ENCODE measurements around the gene POM121C.
"Not testable (repeated sequence)": the region's sequence is repeated elsewhere in the genome, so short reads cannot be mapped to it uniquely, and the experiment has no call there.

POM121C gene

DNA sequence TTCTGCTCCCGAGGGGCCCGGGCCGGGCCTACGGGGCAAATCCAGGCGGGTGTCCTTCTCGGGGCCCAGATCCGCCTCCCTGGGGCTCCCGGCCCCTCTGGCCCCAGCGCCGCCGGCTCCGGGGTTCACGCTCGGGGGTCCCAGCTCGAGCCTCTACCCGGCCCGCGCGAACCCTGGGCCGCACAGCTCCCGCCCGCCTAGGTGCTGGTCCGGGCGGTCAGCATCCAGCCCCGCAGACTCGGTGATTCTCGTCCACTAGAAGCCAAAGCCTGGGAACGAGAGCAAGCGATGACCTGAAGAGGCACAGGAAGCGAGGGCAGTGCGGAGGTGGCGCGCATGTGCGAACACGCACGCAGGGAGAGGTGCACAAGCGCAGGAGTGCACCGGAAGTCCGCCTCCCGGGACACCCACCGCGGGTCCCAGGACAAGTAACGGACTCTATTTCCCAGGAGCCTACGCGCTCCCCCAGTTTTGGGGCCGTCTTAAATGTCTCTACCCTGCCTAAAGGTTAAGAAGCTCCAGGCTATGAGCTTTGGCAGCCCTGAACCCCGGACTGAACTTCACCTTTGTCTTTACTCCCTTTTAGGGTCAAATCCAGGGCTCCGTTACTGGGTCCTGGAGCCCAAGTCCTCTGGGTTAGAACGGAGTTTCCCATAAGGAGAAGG lies at the start of gene POM121C:
POM121C (minus strand) TSS at position 321 of the 665 bp plus-strand sequence. CDS start 44,803 bp downstream, outside the sequence.
- peak within 1 kb of the TSS; percentile 78 for H3K4me3 ChIP-seq (ENCODE audit: low read depth, low read length)
- peak; percentile 93 for DNase-seq (ENCODE audit: low read depth)

DNA sequence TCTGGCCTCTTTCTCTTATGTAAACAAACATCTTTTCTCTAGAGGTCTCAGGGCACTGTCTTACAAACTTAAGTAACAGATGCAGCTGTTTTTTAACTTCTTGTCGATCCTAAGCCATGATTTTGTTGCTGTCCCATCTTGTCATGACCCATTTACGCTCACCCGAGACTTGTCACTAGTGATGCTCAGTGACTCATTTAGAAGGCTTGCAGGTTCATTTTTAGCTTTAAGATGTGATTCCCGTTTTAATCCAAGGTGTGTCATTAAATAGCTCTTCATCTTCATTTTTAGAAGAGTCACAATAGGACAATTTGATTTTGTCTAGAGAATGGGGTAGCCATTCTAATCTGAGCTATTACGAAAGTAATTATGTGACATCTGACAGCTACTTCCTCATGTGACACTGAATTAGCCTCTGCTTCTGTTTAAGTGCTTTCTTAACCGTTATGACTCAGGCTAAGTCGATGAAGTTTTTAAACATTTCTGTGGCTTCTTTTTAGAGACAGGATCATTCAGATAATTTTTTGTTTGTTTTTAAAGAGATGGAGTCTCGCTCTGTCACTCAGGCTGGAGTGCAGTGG lies 48.7 kb upstream of the POM121C start:
- peak; percentile 74 for DNase-seq (ENCODE audit: low read depth)
- TF ChIP-seq, protein P1, sequence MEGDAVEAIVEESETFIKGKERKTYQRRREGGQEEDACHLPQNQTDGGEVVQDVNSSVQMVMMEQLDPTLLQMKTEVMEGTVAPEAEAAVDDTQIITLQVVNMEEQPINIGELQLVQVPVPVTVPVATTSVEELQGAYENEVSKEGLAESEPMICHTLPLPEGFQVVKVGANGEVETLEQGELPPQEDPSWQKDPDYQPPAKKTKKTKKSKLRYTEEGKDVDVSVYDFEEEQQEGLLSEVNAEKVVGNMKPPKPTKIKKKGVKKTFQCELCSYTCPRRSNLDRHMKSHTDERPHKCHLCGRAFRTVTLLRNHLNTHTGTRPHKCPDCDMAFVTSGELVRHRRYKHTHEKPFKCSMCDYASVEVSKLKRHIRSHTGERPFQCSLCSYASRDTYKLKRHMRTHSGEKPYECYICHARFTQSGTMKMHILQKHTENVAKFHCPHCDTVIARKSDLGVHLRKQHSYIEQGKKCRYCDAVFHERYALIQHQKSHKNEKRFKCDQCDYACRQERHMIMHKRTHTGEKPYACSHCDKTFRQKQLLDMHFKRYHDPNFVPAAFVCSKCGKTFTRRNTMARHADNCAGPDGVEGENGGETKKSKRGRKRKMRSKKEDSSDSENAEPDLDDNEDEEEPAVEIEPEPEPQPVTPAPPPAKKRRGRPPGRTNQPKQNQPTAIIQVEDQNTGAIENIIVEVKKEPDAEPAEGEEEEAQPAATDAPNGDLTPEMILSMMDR (conservative IDR thresholded peaks at IDR 0.05; ENCODE audit: low read depth, low read length): no peak

DNA sequence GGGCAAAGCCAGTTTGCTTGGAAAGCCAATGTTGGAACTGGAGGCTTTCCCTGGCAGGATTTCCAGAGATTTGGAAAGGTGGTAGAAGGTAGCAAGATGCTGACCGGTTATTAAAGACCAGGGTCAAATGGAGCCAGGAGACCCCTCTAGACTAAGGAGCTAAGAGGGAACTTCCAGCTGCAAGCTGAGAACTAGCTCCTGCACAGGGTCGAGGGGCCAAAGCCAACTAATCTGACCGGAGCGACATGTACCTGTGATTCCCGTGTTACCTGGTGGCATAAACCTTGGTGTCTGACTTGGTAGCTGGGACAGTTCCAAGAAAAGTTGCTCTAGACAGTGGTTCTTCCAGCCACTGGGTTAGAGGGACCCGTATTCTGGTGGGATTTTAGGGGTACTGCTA lies 47.8 kb upstream of the POM121C start:
- TF ChIP-seq, protein P1 (conservative IDR thresholded peaks at IDR 0.05; ENCODE audit: low read depth, low read length): no peak
- H3K4me3 ChIP-seq (ENCODE audit: low read depth, low read length): no peak overlapping the region

More for the DNA sequence above, 48.7 kb upstream of the POM121C start:
- no peak overlapping the region for H3K4me3 ChIP-seq (ENCODE audit: low read depth, low read length)

DNA sequence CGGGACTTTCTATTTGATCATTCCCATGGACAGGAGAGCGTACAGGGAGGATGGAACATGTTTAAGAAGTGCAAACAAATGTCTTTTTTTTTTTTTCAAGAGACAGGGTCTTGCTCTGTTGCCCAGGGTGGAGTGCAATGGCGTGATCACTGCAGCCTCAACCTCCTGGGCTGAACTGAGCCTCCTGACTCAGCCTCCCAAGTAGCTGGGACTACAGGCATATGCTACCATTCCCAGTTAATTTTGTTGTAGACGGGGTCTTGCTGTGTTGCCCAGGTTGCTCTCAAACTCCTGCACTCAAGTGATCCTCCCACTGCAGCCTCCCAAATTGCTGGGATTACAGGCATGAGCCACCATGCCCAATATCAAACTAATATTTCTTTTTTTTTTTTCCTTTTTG lies 46.5 kb upstream of the POM121C start:
- no peak for DNase-seq (ENCODE audit: low read depth)
- no peak overlapping the region for H3K4me3 ChIP-seq (ENCODE audit: low read depth, low read length)
- TF ChIP-seq, protein P1 (conservative IDR thresholded peaks at IDR 0.05; ENCODE audit: low read depth, low read length): no peak

More for the DNA sequence above, 47.8 kb upstream of the POM121C start:
- no peak for DNase-seq (ENCODE audit: low read depth)

DNA sequence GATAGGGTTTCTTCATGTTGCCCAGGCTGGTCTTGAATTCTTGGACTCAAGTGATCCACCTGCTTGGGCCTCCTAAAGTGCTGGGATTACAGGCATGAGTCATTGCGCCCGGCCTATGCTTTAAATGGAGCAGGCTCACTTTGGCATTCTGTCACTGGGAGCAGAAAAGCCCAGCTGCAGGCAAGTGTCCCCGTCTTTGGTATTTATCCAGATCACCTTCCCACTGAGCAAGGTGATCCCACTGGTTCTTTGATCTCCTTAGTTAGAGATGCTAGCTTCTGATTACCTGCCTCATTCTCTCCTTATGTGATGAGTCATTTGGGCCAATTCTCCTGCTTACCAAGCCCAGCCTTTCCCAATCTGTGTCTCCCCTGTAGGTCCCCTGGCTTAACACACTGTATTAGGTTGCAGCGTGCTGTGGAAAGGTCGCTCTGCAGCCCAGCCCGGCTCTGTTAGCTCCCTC lies 45.3 kb upstream of the POM121C start:
- TF ChIP-seq, protein P1 (conservative IDR thresholded peaks at IDR 0.05; ENCODE audit: low read depth, low read length): no peak
- H3K4me3 ChIP-seq (ENCODE audit: low read depth, low read length): no peak overlapping the region
- peak; percentile 2 for DNase-seq (ENCODE audit: low read depth)

DNA sequence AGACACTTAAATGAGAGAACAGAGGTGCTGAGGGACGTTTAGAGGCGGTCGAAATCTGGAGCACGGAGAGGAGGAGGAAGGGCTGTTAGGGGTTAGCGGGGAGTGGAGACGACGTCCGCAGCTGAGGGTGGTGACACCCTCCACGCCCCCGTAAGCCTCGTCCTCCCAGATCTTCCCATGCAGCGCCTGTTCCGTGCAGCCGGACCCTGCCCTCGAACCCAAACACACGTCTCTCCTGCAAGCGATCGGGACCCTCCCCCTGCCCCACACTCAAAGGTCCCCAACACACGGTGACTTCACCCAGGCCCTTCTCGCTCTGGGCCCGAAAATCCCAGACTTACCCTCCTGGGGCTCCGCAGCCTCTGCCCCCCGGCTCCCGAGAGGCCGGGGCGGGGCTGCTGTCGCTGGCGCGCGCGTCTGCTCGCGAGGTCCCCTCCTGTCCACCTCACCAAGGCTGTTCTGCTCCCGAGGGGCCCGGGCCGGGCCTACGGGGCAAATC lies 41.2 kb upstream of the POM121C start:
- H3K4me3 ChIP-seq (ENCODE audit: low read depth, low read length): peak overlapping the region; percentile 97
- not testable (repeated sequence) for DNase-seq (ENCODE audit: low read depth)

DNA sequence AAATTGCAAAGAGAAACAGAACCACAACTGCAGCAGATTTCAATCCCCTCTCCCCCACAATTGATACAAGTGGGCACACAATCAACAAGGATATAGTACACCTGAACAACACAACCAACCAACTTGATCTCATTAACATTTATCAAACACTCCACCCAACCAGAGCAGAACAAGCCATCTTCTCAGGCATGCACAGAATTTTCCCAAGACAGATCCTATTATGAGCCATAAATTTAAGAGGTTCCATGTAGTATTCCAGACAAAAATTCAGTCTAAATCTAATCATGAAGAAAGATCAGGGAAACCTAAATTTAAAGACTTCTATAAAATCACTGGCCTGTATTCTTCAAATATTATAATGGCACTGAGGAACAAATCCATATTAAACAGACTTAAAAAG lies 35.6 kb upstream of the POM121C start:
- not testable (repeated sequence) for H3K4me3 ChIP-seq (ENCODE audit: low read depth, low read length); DNase-seq (ENCODE audit: low read depth)

DNA sequence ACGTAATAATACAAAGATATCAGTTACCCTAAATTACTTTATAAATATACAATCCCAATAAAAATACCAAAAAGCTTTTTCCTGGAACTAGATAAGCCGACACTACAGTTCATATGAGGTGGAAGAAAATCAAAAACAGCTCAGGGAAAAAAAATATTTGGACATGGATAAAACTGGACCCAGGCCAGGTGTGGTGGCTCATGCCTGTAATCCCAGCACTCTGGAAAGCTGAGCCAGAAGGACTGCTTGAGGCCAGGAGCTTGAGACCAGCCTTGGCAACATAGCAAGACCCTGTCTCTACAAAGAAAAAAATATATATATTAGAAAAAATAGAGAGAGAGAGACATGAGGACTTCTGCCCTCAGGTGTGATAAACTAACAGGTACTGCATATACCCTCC lies 32.7 kb upstream of the POM121C start:
- not testable (repeated sequence) for DNase-seq (ENCODE audit: low read depth); H3K4me3 ChIP-seq (ENCODE audit: low read depth, low read length)

DNA sequence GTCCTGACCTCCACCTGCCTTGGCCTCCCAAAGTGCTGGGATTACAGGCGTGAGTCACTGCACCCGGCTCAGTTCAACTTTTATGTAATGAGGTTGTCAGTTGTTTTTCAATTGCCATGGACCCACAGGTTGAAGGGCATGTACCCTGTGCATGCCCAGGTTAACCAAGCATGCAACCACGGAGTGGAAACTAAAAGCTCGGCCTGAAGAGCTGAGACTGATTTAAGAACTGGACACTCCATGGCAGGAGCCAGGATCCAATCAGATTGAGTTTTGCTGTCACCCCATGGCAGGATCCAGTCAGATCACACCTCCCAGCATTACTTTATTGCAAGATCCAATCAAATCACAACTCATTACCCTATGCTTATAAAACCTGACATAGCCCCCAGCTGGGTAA lies 22.9 kb upstream of the POM121C start:
- not testable (repeated sequence) for DNase-seq (ENCODE audit: low read depth)

DNA sequence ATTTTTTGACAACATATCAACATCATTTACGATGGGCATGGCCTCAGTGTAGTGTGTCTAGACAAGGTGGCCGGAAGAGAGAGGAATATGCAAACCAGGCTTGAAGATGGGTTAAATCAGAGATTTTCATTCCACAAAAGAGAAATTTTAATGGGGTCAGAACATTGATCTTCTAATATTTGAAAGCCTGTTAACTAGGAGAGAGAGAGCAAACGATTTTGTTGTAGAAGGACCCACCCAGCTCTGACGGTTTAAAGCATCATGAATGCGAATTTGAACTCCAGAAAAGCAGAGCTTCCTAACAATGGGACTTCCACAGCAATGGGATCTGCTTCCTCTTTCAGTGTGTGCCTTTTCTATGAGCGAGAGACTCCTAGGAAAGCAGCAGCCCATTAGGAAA lies 5.9 kb upstream of the POM121C start, which contains the start of gene SPDYE5:
SPDYE5 (plus strand) TSS at position 301 of the 400 bp plus-strand sequence. CDS start 1,728 bp downstream, outside the sequence.
- H3K4me3 ChIP-seq (ENCODE audit: low read depth, low read length); DNase-seq (ENCODE audit: low read depth): not testable (repeated sequence)

More for the DNA sequence above, 22.9 kb upstream of the POM121C start:
- H3K4me3 ChIP-seq (ENCODE audit: low read depth, low read length): not testable (repeated sequence)

DNA sequence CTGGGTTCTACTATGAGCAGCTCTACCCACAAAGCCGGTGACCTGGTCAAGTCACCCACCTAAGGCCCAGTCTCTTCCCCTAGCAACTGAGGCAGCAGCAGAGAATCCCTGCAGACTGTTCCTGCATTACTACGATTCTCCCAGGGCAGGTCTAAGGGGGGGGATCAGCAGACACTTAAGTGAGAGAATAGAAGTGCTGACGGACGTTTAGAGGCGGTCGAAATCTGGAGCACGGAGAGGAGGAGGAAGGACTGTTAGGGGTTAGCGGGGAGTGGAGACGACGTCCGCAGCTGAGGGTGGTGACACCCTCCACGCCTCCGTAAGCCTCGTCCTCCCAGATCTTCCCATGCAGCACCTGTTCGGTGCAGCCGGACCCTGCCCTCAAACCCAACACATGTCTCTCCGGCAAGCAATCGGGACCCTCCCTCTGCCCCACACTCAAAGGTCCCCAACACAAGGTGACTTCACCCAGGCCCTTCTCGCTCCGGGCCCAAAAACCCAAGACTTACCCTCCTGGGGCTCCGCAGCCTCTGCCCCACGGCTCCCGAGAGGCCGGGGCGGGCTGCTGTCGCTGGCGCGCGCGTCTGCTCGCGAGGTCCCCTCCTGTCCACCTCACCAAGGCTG lies 632 bp downstream of the POM121C start:
- peak; percentile 18 for DNase-seq (ENCODE audit: low read depth)
- H3K4me3 ChIP-seq (ENCODE audit: low read depth, low read length): peak overlapping the region; percentile 78

DNA sequence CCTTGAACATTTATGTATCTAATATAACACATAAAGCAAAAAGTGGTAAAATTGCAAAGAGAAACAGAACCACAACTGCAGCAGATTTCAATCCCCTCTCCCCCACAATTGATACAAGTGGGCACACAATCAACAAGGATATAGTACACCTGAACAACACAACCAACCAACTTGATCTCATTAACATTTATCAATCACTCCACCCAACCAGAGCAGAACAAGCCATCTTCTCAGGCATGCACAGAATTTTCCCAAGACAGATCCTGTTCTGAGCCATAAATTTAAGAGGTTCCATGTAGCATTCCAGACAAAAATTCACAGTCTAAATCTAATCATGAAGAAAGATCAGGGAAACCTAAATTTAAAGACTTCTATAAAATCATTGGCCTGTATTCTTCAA lies 5.8 kb downstream of the POM121C start:
- not testable (repeated sequence) for DNase-seq (ENCODE audit: low read depth); H3K4me3 ChIP-seq (ENCODE audit: low read depth, low read length)

DNA sequence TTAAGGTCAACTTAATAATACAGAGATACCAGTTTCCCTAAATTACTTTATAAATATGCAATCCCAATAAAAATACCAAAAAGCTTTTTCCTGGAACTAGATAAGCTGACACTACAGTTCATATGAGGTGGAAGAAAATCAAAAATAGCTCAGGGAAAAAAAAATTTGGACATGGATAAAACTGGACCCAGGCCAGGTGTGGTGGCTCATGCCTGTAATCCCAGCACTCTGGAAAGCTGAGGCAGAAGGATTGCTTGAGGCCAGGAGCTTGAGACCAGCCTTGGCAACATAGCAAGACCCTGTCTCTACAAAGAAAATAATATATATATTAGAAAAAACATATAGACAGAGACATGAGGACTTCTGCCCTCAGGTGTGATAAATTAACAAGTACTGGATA lies 8.6 kb downstream of the POM121C start:
- not testable (repeated sequence) for H3K4me3 ChIP-seq (ENCODE audit: low read depth, low read length)

DNA sequence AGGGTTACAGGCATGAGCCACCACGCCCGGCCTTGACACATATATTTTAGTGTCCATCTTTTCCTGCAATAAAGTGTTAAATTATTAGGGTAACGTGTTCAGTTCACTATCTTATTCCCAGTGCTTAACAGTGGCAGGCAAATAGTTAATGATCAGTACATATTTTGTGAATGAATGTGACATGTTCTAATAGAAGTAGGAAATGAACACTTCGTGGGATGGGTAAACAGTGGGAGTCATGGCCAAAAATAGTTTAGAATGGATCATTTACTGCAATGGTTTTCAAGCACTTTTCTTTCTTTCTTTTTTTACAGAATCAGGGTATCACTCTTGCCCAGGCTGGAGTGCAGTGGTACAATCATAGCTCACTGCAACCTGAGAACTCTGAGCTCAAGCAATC lies 15.9 kb downstream of the POM121C start:
- H3K4me3 ChIP-seq (ENCODE audit: low read depth, low read length); DNase-seq (ENCODE audit: low read depth): not testable (repeated sequence)

More for the DNA sequence above, 8.6 kb downstream of the POM121C start:
- DNase-seq (ENCODE audit: low read depth): not testable (repeated sequence)
